SK-N-SH treated with all-trans-retinoic acid at 6 μM for 48 hours (cell line): ENCODE results near the gene RHEBL1.

ENCODE experiments used
- ATAC-seq: fragments of 200-7000 bp; cut with Tn5 transposase; 3 replicates; pipeline ENCODE4 v1.9.1; 2020; ENCODE audit warnings: mild to moderate bottlenecking, moderate library complexity
- ARNTL ChIP-seq: fragments of 450-650 bp; formaldehyde crosslinking; IDR thresholded peaks from 2 replicates; pipeline ENCODE4 v1.5.0; 2020; ENCODE audit warnings: low read depth, mild to moderate bottlenecking, moderate library complexity, borderline replicate concordance
- BACH2 ChIP-seq: fragments of 250-450 bp; sonication (Bioruptor Pico); IDR thresholded peaks from 2 replicates; pipeline ENCODE4 v1.9.0; 2021; ENCODE audit warnings: mild to moderate bottlenecking, borderline replicate concordance
- ESRRG ChIP-seq: fragments of 250-450 bp; sonication (Bioruptor Pico); IDR thresholded peaks from 2 replicates; pipeline ENCODE4 v1.6.1; 2021; ENCODE audit warnings: mild to moderate bottlenecking
- GLIS3 ChIP-seq: fragments of 250-450 bp; sonication (Bioruptor Pico); IDR thresholded peaks from 2 replicates; pipeline ENCODE4 v1.5.0; 2020; ENCODE audit warnings: mild to moderate bottlenecking, moderate library complexity
- ISL1 ChIP-seq: fragments of 250-450 bp; sonication (Bioruptor Pico); IDR thresholded peaks from 2 replicates; pipeline ENCODE4 v2.1.2; 2022; ENCODE audit warnings: mild to moderate bottlenecking, moderate library complexity
- OSR1 ChIP-seq: fragments of 250-450 bp; sonication (Bioruptor Pico); IDR thresholded peaks from 2 replicates; pipeline ENCODE4 v1.8.0; 2022; ENCODE audit warnings: moderate library complexity, mild to moderate bottlenecking, inconsistent platforms
- PPARA ChIP-seq: fragments of 250-450 bp; sonication (Bioruptor Pico); IDR thresholded peaks from 2 replicates; pipeline ENCODE4 v1.5.0; 2020; ENCODE audit warnings: mild to moderate bottlenecking, borderline replicate concordance
- RARB ChIP-seq: fragments of 250-450 bp; sonication (Bioruptor Pico); IDR thresholded peaks from 2 replicates; pipeline ENCODE4 v1.8.0; 2021; ENCODE audit warnings: mild to moderate bottlenecking, moderate library complexity
- SNAI2 ChIP-seq: fragments of 250-450 bp; sonication (Bioruptor Pico); IDR thresholded peaks from 2 replicates; pipeline ENCODE4 v1.5.0; 2020; ENCODE audit warnings: mild to moderate bottlenecking, moderate library complexity
- TCF4 ChIP-seq: fragments of 250-450 bp; sonication (Bioruptor Pico); IDR thresholded peaks from 2 replicates; pipeline ENCODE4 v1.8.0; 2021; ENCODE audit warnings: mild to moderate bottlenecking, moderate library complexity, borderline replicate concordance
- TOX ChIP-seq: fragments of 250-450 bp; sonication (Bioruptor Pico); IDR thresholded peaks from 2 replicates; pipeline ENCODE4 v1.8.0; 2021; ENCODE audit warnings: mild to moderate bottlenecking, moderate library complexity, borderline replicate concordance
- ZFP3 ChIP-seq: fragments of 250-450 bp; sonication (Bioruptor Pico); IDR thresholded peaks from 2 replicates; pipeline ENCODE4 v1.5.0; 2020; ENCODE audit warnings: mild to moderate bottlenecking, moderate library complexity
- ZFP30 ChIP-seq: fragments of 450-650 bp; formaldehyde crosslinking; IDR thresholded peaks from 2 replicates; pipeline ENCODE4 v1.5.0; 2022; ENCODE audit warnings: mild to moderate bottlenecking, moderate library complexity
- ZNF565 ChIP-seq: fragments of 450-650 bp; formaldehyde crosslinking; conservative IDR thresholded peaks from 2 replicates; pipeline ENCODE4 v1.5.0; 2020; ENCODE audit warnings: low read depth, mild to moderate bottlenecking, moderate library complexity
- ZNF8 ChIP-seq: fragments of 450-650 bp; formaldehyde crosslinking; IDR thresholded peaks from 2 replicates; pipeline ENCODE4 v1.5.0; 2020; ENCODE audit warnings: mild to moderate bottlenecking, moderate library complexity
- TF ChIP-seq, protein P1 (sequence below): fragments of 250-450 bp; sonication (Bioruptor Pico); IDR thresholded peaks from 2 replicates; pipeline ENCODE4 v1.5.1; 2020; ENCODE audit warnings: low read depth, mild to moderate bottlenecking, moderate library complexity
- TF ChIP-seq, protein P2 (sequence below): fragments of 250-450 bp; sonication (Bioruptor Pico); IDR thresholded peaks from 2 replicates; pipeline ENCODE4 v1.8.0; 2020; ENCODE audit warnings: mild to moderate bottlenecking, moderate library complexity, borderline replicate concordance
- TF ChIP-seq, protein P3 (sequence below): fragments of 250-450 bp; sonication (Bioruptor Pico); IDR thresholded peaks from 2 replicates; pipeline ENCODE4 v1.5.1; 2021; ENCODE audit warnings: mild to moderate bottlenecking, moderate library complexity
- TF ChIP-seq, protein P4 (sequence below): fragments of 250-450 bp; sonication (Bioruptor Pico); IDR thresholded peaks from 2 replicates; pipeline ENCODE4 v1.5.0; 2020; ENCODE audit warnings: mild to moderate bottlenecking, moderate library complexity

Gene RHEBL1

DNA sequence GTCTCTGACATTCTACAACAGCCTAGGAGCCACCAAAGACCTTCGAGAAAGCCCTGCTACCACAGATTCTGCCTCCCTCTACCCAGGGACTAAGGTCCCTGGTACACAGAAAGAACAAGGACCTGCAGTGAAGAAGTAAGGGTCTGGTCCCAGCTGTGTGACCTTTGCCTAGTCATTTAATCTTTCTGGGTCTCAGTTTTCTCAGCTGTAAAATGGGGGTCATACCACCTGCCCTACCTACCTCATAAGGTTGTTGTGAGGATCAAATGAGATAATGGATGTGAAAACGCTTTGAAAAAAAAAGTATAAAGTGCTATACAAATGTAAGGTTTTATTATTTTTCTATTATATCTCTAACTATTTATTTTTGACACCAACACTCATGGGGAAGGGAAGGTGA lies 46.0 kb downstream of the RHEBL1 start:
- TF ChIP-seq SNAI2 (CRISPR knock-in tag) (no peak), PPARA (CRISPR knock-in tag) (no peak), ZNF565 (CRISPR knock-in tag) (no peak), TCF4 (CRISPR knock-in tag) (no peak), ZFP3 (CRISPR knock-in tag) (no peak)
- TF ChIP-seq, protein P1, sequence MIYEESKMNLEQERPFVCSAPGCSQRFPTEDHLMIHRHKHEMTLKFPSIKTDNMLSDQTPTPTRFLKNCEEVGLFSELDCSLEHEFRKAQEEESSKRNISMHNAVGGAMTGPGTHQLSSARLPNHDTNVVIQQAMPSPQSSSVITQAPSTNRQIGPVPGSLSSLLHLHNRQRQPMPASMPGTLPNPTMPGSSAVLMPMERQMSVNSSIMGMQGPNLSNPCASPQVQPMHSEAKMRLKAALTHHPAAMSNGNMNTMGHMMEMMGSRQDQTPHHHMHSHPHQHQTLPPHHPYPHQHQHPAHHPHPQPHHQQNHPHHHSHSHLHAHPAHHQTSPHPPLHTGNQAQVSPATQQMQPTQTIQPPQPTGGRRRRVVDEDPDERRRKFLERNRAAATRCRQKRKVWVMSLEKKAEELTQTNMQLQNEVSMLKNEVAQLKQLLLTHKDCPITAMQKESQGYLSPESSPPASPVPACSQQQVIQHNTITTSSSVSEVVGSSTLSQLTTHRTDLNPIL (CRISPR knock-in tag), result no peak
- TF ChIP-seq, protein P2, sequence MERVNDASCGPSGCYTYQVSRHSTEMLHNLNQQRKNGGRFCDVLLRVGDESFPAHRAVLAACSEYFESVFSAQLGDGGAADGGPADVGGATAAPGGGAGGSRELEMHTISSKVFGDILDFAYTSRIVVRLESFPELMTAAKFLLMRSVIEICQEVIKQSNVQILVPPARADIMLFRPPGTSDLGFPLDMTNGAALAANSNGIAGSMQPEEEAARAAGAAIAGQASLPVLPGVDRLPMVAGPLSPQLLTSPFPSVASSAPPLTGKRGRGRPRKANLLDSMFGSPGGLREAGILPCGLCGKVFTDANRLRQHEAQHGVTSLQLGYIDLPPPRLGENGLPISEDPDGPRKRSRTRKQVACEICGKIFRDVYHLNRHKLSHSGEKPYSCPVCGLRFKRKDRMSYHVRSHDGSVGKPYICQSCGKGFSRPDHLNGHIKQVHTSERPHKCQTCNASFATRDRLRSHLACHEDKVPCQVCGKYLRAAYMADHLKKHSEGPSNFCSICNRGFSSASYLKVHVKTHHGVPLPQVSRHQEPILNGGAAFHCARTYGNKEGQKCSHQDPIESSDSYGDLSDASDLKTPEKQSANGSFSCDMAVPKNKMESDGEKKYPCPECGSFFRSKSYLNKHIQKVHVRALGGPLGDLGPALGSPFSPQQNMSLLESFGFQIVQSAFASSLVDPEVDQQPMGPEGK (CRISPR knock-in tag), result no peak
- ATAC-seq, result no peak

DNA sequence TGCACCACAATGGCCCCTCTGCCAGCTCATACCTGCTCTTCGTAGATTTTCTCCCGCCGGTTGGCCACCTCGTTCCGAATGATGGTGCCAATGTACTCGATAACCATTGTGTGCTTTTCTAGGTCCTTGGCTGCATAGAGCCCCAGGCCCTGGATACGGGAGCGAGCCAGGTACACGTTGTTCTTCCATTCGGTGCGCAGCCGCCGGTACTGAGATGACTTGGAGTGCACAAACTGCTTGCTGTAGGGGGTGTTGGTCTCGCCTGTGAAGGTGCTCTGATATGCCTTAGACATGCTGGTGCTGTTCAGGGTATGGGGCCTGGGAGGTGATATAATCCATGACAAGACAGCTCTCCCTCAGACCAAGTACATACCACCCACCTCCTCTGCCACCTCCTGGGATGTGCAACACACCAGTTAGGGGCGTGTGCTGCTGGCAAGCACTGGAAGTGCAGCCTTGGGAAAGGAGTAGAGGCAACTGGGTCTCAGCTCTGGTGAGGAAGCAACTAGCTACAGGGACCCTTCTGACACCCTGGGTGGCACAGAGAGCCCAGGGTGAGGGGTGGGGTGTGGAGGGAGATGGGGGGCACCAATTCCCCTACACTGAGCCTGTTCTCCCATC lies 47.1 kb downstream of the RHEBL1 start:
- no peak for TF ChIP-seq ZFP3 (CRISPR knock-in tag)
- TF ChIP-seq SNAI2 (CRISPR knock-in tag), result no peak
- TF ChIP-seq, protein P3, sequence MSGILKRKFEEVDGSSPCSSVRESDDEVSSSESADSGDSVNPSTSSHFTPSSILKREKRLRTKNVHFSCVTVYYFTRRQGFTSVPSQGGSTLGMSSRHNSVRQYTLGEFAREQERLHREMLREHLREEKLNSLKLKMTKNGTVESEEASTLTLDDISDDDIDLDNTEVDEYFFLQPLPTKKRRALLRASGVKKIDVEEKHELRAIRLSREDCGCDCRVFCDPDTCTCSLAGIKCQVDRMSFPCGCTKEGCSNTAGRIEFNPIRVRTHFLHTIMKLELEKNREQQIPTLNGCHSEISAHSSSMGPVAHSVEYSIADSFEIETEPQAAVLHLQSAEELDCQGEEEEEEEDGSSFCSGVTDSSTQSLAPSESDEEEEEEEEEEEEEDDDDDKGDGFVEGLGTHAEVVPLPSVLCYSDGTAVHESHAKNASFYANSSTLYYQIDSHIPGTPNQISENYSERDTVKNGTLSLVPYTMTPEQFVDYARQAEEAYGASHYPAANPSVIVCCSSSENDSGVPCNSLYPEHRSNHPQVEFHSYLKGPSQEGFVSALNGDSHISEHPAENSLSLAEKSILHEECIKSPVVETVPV (CRISPR knock-in tag), result no peak
- no peak for TF ChIP-seq ZNF8 (CRISPR knock-in tag)
- TF ChIP-seq RARB (CRISPR knock-in tag), result no peak
- TF ChIP-seq OSR1 (CRISPR knock-in tag), result no peak
- TF ChIP-seq ESRRG, result no peak
- no peak for TF ChIP-seq ZNF565 (CRISPR knock-in tag)
- TF ChIP-seq, protein P4, sequence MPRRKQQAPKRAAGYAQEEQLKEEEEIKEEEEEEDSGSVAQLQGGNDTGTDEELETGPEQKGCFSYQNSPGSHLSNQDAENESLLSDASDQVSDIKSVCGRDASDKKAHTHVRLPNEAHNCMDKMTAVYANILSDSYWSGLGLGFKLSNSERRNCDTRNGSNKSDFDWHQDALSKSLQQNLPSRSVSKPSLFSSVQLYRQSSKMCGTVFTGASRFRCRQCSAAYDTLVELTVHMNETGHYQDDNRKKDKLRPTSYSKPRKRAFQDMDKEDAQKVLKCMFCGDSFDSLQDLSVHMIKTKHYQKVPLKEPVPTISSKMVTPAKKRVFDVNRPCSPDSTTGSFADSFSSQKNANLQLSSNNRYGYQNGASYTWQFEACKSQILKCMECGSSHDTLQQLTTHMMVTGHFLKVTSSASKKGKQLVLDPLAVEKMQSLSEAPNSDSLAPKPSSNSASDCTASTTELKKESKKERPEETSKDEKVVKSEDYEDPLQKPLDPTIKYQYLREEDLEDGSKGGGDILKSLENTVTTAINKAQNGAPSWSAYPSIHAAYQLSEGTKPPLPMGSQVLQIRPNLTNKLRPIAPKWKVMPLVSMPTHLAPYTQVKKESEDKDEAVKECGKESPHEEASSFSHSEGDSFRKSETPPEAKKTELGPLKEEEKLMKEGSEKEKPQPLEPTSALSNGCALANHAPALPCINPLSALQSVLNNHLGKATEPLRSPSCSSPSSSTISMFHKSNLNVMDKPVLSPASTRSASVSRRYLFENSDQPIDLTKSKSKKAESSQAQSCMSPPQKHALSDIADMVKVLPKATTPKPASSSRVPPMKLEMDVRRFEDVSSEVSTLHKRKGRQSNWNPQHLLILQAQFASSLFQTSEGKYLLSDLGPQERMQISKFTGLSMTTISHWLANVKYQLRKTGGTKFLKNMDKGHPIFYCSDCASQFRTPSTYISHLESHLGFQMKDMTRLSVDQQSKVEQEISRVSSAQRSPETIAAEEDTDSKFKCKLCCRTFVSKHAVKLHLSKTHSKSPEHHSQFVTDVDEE (CRISPR knock-in tag), result no peak
- TF ChIP-seq ARNTL, result no peak
- TF ChIP-seq GLIS3, result no peak
- no peak for TF ChIP-seq ZFP30 (CRISPR knock-in tag)
- TF ChIP-seq TCF4 (CRISPR knock-in tag), result no peak
- TF ChIP-seq, all 23 proteins: peak for 0

DNA sequence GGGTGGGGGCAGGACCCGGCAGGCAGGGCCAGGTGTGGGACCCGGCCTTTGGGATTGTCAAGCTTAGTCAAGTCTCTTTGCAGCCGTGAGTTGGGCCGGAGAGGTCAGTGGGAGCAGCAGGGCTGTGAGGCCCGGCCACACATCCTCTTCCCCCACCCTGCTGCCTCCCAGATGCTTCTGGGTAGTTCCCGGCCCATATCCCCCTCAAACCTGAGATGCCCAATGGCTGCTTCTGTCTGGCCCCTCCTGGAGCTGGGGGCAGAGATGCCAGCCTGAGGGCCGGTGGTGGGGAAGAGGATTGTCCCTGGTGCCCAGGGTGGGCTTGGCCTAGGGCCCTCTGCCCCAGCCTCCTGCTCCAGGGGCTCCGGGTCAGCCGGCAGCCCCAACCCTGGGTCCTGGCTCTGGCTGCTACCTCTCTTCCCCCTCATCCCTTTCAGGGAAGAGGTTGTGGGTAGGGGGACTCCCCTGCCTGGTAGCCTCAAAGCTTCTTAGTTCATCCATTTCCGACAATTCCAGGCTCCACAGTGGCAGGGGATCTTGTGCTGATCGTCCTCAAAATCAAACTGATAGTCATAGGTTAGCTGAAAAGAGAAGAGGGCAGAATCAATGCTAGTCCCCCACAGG lies 48.4 kb downstream of the RHEBL1 start:
- TF ChIP-seq, protein P3 (CRISPR knock-in tag), result no peak
- no peak for TF ChIP-seq ZFP3 (CRISPR knock-in tag)
- no peak for ATAC-seq

More for the DNA sequence above, 47.1 kb downstream of the RHEBL1 start:
- ATAC-seq, result no peak

DNA sequence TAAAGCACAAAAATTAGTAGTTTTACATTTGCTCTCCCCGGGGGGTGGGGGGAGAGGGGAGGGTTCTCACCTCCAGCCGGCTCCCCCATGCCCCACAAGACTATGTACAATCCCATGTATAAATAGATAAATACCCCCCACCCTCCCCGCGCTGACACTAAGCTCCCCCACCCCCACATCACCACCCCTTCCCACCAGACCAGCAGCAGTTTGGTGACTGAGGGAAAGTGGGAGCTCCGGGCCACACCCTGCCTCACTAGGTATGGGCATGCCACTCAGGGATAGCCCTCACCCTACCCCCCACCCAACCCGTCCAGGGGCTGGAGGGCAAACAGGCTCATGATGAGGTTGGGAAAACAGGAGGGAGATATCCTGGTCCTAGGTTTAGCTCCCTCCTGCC lies 49.3 kb downstream of the RHEBL1 start:
- ATAC-seq, result no peak
- TF ChIP-seq OSR1 (CRISPR knock-in tag) (no peak), BACH2 (no peak), ARNTL (no peak), GLIS3 (no peak), TOX (CRISPR knock-in tag) (no peak), ESRRG (no peak), TCF4 (CRISPR knock-in tag) (no peak), ISL1 (CRISPR knock-in tag) (no peak)
- TF ChIP-seq, protein P4 (CRISPR knock-in tag), result no peak
- TF ChIP-seq, protein P1 (CRISPR knock-in tag), result no peak
